T follicular helper cell (primary cell): ENCODE results near the gene EXOC6B.
"Not testable (repeated sequence)": the region's sequence is repeated elsewhere in the genome, so short reads cannot be mapped to it uniquely, and the experiment has no call there.

Experiments
- DNase-seq: peaks from one replicate; pipeline ENCODE4 v3.0.0-alpha.2; 2020; ENCODE audit warnings: low read depth

Gene EXOC6B

GRCh38 chr2:72607189-72607588 is 218.6 kb downstream of the EXOC6B start:
- no peak for DNase-seq

- DNase-seq, result no peak
These were observed 219.9 kb downstream of the EXOC6B start for GRCh38 chr2:72605836-72606442.

GRCh38 chr2:72604468-72604867 is 221.4 kb downstream of the EXOC6B start:
- DNase-seq, result no peak

- no peak for DNase-seq
These were observed 222.4 kb downstream of the EXOC6B start for GRCh38 chr2:72603481-72603880.

GRCh38 chr2:72602711-72603110 is 223.1 kb downstream of the EXOC6B start:
- DNase-seq, result no peak

- DNase-seq, result no peak
These were observed 223.7 kb downstream of the EXOC6B start for GRCh38 chr2:72602095-72602494.

GRCh38 chr2:72583836-72584235 is 242.0 kb downstream of the EXOC6B start:
- not testable (repeated sequence) for DNase-seq

GRCh38 chr2:72583376-72583775 is 242.5 kb downstream of the EXOC6B start:
- DNase-seq, result no peak

- no peak for DNase-seq
These were observed 244.2 kb downstream of the EXOC6B start for GRCh38 chr2:72581560-72582181.

GRCh38 chr2:72579591-72580180 is 246.1 kb downstream of the EXOC6B start:
- no peak for DNase-seq

- DNase-seq, result no peak
These were observed 249.0 kb downstream of the EXOC6B start for GRCh38 chr2:72576861-72577260.

- no peak for DNase-seq
These were observed 249.4 kb downstream of the EXOC6B start for GRCh38 chr2:72576459-72576858.

- no peak for DNase-seq
These were observed 250.9 kb downstream of the EXOC6B start for GRCh38 chr2:72574886-72575285.

GRCh38 chr2:72573232-72573631 is 252.6 kb downstream of the EXOC6B start:
- no peak for DNase-seq

- DNase-seq, result no peak
These were observed 253.3 kb downstream of the EXOC6B start for GRCh38 chr2:72572501-72572900.

- no peak for DNase-seq
These were observed 255.4 kb downstream of the EXOC6B start for GRCh38 chr2:72570413-72570812.

GRCh38 chr2:72562451-72563153 is 263.2 kb downstream of the EXOC6B start:
- no peak for DNase-seq

- no peak for DNase-seq
These were observed 264.1 kb downstream of the EXOC6B start for GRCh38 chr2:72561621-72562318.

GRCh38 chr2:72555943-72556342 is 269.9 kb downstream of the EXOC6B start:
- no peak for DNase-seq

GRCh38 chr2:72555363-72555762 is 270.5 kb downstream of the EXOC6B start:
- DNase-seq, result not testable (repeated sequence)

- not testable (repeated sequence) for DNase-seq
These were observed 270.9 kb downstream of the EXOC6B start for GRCh38 chr2:72554910-72555309.

- no peak for DNase-seq
These were observed 271.5 kb downstream of the EXOC6B start for GRCh38 chr2:72554381-72554780.
